ENCODE measurements around the gene GLI1. TPM values are rescaled to one million over a fixed set of nuclear protein-coding genes. Genes with fewer than 3 reads are reported as not detected.
"Not testable (repeated sequence)": the region's sequence is repeated elsewhere in the genome, so short reads cannot be mapped to it uniquely, and the experiment has no call there.

Gene GLI1
- total RNA-seq, 2 experiments from 2014 or later, result 0.31 to 0.85 TPM

GRCh38 chr12:57419495-57419894, 40.1 kb upstream of the GLI1 start:
- H3K9me3 Mint-ChIP-seq, result no peaks in the 10 kb centered on the region
- no peak overlapping the region for H3K27ac Mint-ChIP-seq
- H3K27ac ChIP-seq (ENCODE audit: low read depth in 1 of 2, low read length in 2 of 2), result no peak overlapping the region
- DNase-seq, result no peak
- POLR2A ChIA-PET, result no interaction called here
- intact Hi-C loops (cut with DNase I, micrococcal nuclease), result no loop called here
- H3K4me1 ChIP-seq (ENCODE audit: insufficient read depth, low read length), result peaks cover 3% of the 10 kb centered on the region
- no peak overlapping the region for H3K4me3 Mint-ChIP-seq
- no peak for TF ChIP-seq CTCF (IDR thresholded peaks at IDR 0.05)
- no peaks in the 10 kb centered on the region for H3K27me3 ChIP-seq (ENCODE audit: control insufficient read depth in 1 of 2, insufficient read depth in 2 of 2, low read length in 2 of 2)
- no peak for ATAC-seq (ENCODE audit: poor library complexity)
- H3K9me3 ChIP-seq (ENCODE audit: control insufficient read depth in 1 of 2, insufficient read depth in 1 of 2, low read length in 2 of 2), result no peaks in the 10 kb centered on the region
- H3K27me3 Mint-ChIP-seq, result no peaks in the 10 kb centered on the region
- H3K4me1 Mint-ChIP-seq (ENCODE audit: low read depth), result peaks cover 56% of the 10 kb centered on the region
- CTCF ChIA-PET, result no interaction called here
- no peak overlapping the region for H3K4me3 ChIP-seq (ENCODE audit: low read length)
- H3K36me3 Mint-ChIP-seq (ENCODE audit: low read depth), result peaks cover 53% of the 10 kb centered on the region
- H3K36me3 ChIP-seq (ENCODE audit: insufficient read depth, low read length), result peaks cover 17% of the 10 kb centered on the region

GRCh38 chr12:57420482-57420881, 39.1 kb upstream of the GLI1 start:
- no peak for TF ChIP-seq CTCF (IDR thresholded peaks at IDR 0.05)
- ChIA-PET POLR2A (interaction anchor here (0.9 kb wide), 1 partner anchor 9 kb away, joined by 3 read pairs; no protein-coding TSS in a partner anchor), CTCF (no interaction called here)
- DNase-seq (no peak), ATAC-seq (ENCODE audit: poor library complexity) (no peak)
- Mint-ChIP-seq H3K4me1 (ENCODE audit: low read depth) (peaks cover 53% of the 10 kb centered on the region), H3K27me3 (no peaks in the 10 kb centered on the region), H3K36me3 (ENCODE audit: low read depth) (peaks cover 55% of the 10 kb centered on the region), H3K4me3 (no peak overlapping the region), H3K9me3 (no peaks in the 10 kb centered on the region), H3K27ac (no peak overlapping the region)
- no peaks in the 10 kb centered on the region for H3K27me3 ChIP-seq (ENCODE audit: control insufficient read depth in 1 of 2, insufficient read depth in 2 of 2, low read length in 2 of 2)
- H3K9me3 ChIP-seq (ENCODE audit: control insufficient read depth in 1 of 2, insufficient read depth in 1 of 2, low read length in 2 of 2), result no peaks in the 10 kb centered on the region
- intact Hi-C loops (cut with DNase I, micrococcal nuclease), result no loop called here
- H3K4me3 ChIP-seq (ENCODE audit: low read length), result no peak overlapping the region
- H3K36me3 ChIP-seq (ENCODE audit: insufficient read depth, low read length), result peaks cover 17% of the 10 kb centered on the region
- peaks cover 3% of the 10 kb centered on the region for H3K4me1 ChIP-seq (ENCODE audit: insufficient read depth, low read length)
- no peak overlapping the region for H3K27ac ChIP-seq (ENCODE audit: low read depth in 1 of 2, low read length in 2 of 2)

- POLR2A ChIA-PET; H3K4me3 ChIP-seq (ENCODE audit: low read length): not testable (repeated sequence)
Observed at GRCh38 chr12:57426948-57427347, 32.6 kb upstream of the GLI1 start.

GRCh38 chr12:57428965-57429364, 30.6 kb upstream of the GLI1 start:
- DNase-seq, result no peak
- POLR2A ChIA-PET, result interaction anchor here (1.3 kb wide), 1 partner anchor 26 kb away, joined by 4 read pairs; the partner anchor contains the start of gene INHBE
- Mint-ChIP-seq H3K4me3 (peak overlapping the region; percentile 99), H3K9me3 (no peaks in the 10 kb centered on the region), H3K4me1 (ENCODE audit: low read depth) (peaks cover 50% of the 10 kb centered on the region), H3K36me3 (ENCODE audit: low read depth) (peaks cover 34% of the 10 kb centered on the region), H3K27ac (peak overlapping the region; percentile 99), H3K27me3 (no peaks in the 10 kb centered on the region)
- Histone ChIP-seq H3K27me3 (ENCODE audit: control insufficient read depth in 1 of 2, insufficient read depth in 2 of 2, low read length in 2 of 2) (no peaks in the 10 kb centered on the region), H3K36me3 (ENCODE audit: insufficient read depth, low read length) (peaks cover 4% of the 10 kb centered on the region), H3K4me3 (ENCODE audit: low read length) (no peak overlapping the region), H3K27ac (ENCODE audit: low read depth in 1 of 2, low read length in 2 of 2) (peak overlapping the region in 1 of 2 donors; percentile 94), H3K4me1 (ENCODE audit: insufficient read depth, low read length) (peaks cover 20% of the 10 kb centered on the region), H3K9me3 (ENCODE audit: control insufficient read depth in 1 of 2, insufficient read depth in 1 of 2, low read length in 2 of 2) (no peaks in the 10 kb centered on the region)
- TF ChIP-seq CTCF (IDR thresholded peaks at IDR 0.05), result no peak
- CTCF ChIA-PET, result no interaction called here
- ATAC-seq (ENCODE audit: poor library complexity), result no peak
- intact Hi-C loops (cut with DNase I, micrococcal nuclease), result loop anchor here in 1 of 2 experiments (2.0 kb wide), 1 partner anchor 28 kb away; no protein-coding TSS in a partner anchor

More at GRCh38 chr12:57426948-57427347, 32.6 kb upstream of the GLI1 start:
- H3K4me1 Mint-ChIP-seq (ENCODE audit: low read depth), result peaks cover 56% of the 10 kb centered on the region
- H3K27me3 ChIP-seq (ENCODE audit: control insufficient read depth in 1 of 2, insufficient read depth in 2 of 2, low read length in 2 of 2); CTCF ChIA-PET; H3K27me3 Mint-ChIP-seq; H3K9me3 Mint-ChIP-seq; ATAC-seq (ENCODE audit: poor library complexity); DNase-seq; H3K9me3 ChIP-seq (ENCODE audit: control insufficient read depth in 1 of 2, insufficient read depth in 1 of 2, low read length in 2 of 2); intact Hi-C loops (cut with DNase I, micrococcal nuclease); H3K27ac ChIP-seq (ENCODE audit: low read depth in 1 of 2, low read length in 2 of 2); H3K4me3 Mint-ChIP-seq; H3K27ac Mint-ChIP-seq: not testable (repeated sequence)
- H3K36me3 Mint-ChIP-seq (ENCODE audit: low read depth), result peaks cover 46% of the 10 kb centered on the region
- peaks cover 20% of the 10 kb centered on the region for H3K4me1 ChIP-seq (ENCODE audit: insufficient read depth, low read length)
- peaks cover 17% of the 10 kb centered on the region for H3K36me3 ChIP-seq (ENCODE audit: insufficient read depth, low read length)

Data from CD4-positive, alpha-beta T cell (primary cell).